OCI-LY1 (cell line): ENCODE results near the gene IQCM.

ENCODE experiments used
- H2AFZ ChIP-seq: fragments of 200-600 bp; sonication (generic), shearing (Covaris generic); 2 replicates; pipeline ENCODE4 v1.6.0; 2014; ENCODE audit warnings: antibody characterized with exemption, mild to moderate bottlenecking, low read length
- H3F3A ChIP-seq: fragments of 200-600 bp; sonication (generic), shearing (Covaris generic); 2 replicates; pipeline ENCODE4 v1.6.0; 2014; ENCODE audit warnings: mild to moderate bottlenecking, antibody characterized with exemption, low read length, moderate library complexity; ENCODE audit not compliant: insufficient read depth
- H3K27ac ChIP-seq: fragments of 200-600 bp; sonication (generic); 2 replicates; pipeline ENCODE4 v1.5.1; 2014; ENCODE audit warnings: low read length, mixed run types, mild to moderate bottlenecking, low read depth; ENCODE audit not compliant: poor library complexity, severe bottlenecking
- H3K27me3 ChIP-seq: fragments of 200-600 bp; sonication (generic); 2 replicates; pipeline ENCODE4 v1.6.0; 2014; ENCODE audit warnings: antibody characterized with exemption, mild to moderate bottlenecking, low read length, moderate library complexity; ENCODE audit not compliant: insufficient read depth
- H3K36me3 ChIP-seq: fragments of 200-600 bp; sonication (generic); 2 replicates; pipeline ENCODE4 v1.6.1; 2014; ENCODE audit warnings: mild to moderate bottlenecking, antibody characterized with exemption, low read length, moderate library complexity, mixed read lengths; ENCODE audit not compliant: insufficient read depth
- H3K4me1 ChIP-seq: fragments of 200-600 bp; sonication (generic); 2 replicates; pipeline ENCODE4 v1.5.1; 2014; ENCODE audit warnings: mild to moderate bottlenecking, low read length, moderate library complexity; ENCODE audit not compliant: insufficient read depth, severe bottlenecking
- H3K4me2 ChIP-seq: fragments of 200-600 bp; sonication (generic), shearing (Covaris generic); 2 replicates; pipeline ENCODE4 v1.6.1; 2014; ENCODE audit warnings: low read length
- H3K4me3 ChIP-seq: fragments of 200-600 bp; sonication (generic); 2 replicates; pipeline ENCODE4 v1.5.1; 2014; ENCODE audit warnings: low read length, low read depth, mild to moderate bottlenecking, mixed read lengths; ENCODE audit not compliant: poor library complexity, severe bottlenecking
- H3K79me2 ChIP-seq: fragments of 200-600 bp; shearing (Covaris generic); 2 replicates; pipeline ENCODE4 v1.6.1; 2016; ENCODE audit warnings: mixed run types, low read length, mixed read lengths; ENCODE audit not compliant: insufficient read depth
- H3K9ac ChIP-seq: fragments of 200-600 bp; sonication (generic), shearing (Covaris generic); 2 replicates; pipeline ENCODE4 v1.6.1; 2014; ENCODE audit warnings: mild to moderate bottlenecking, low read length, mixed read lengths
- H3K9me2 ChIP-seq: fragments of 200-600 bp; sonication (generic), shearing (Covaris generic); 2 replicates; pipeline ENCODE4 v1.6.1; 2014; ENCODE audit warnings: low read depth, mild to moderate bottlenecking, low read length, mixed read lengths
- H3K9me3 ChIP-seq: fragments of 200-600 bp; shearing (Covaris generic); 2 replicates; pipeline ENCODE4 v1.6.1; 2014; ENCODE audit warnings: low read length, mixed read lengths
- H4K20me1 ChIP-seq: fragments of 200-600 bp; sonication (generic), shearing (Covaris generic); 2 replicates; pipeline ENCODE4 v1.6.0; 2016; ENCODE audit warnings: mild to moderate bottlenecking, low read length; ENCODE audit not compliant: insufficient read depth
- CTCF ChIP-seq: fragments of 200-600 bp; sonication (generic), shearing (Covaris generic); IDR thresholded peaks from 2 replicates; pipeline ENCODE4 v1.5.1; 2017; ENCODE audit warnings: mild to moderate bottlenecking, antibody characterized with exemption, low read length, moderate library complexity, mixed read lengths
- EZH2 ChIP-seq: fragments of 200-600 bp; sonication (generic), shearing (Covaris generic); IDR thresholded peaks from 2 replicates; pipeline ENCODE4 v1.8.0; 2017; ENCODE audit warnings: borderline replicate concordance, mixed run types, mild to moderate bottlenecking, antibody characterized with exemption, low read length, moderate library complexity, mixed read lengths

The IQCM gene

GRCh38 chr4:149728444-149728843 is 87.2 kb downstream of the IQCM start:
- Histone ChIP-seq H3K9me3 (no peaks in the 10 kb centered on the region), H3K9me2 (no peaks in the 10 kb centered on the region), H3K79me2 (no peaks in the 10 kb centered on the region), H3K27ac (no peak overlapping the region), H3K9ac (no peak overlapping the region), H3K27me3 (no peaks in the 10 kb centered on the region), H4K20me1 (no peaks in the 10 kb centered on the region), H3K36me3 (no peaks in the 10 kb centered on the region), H3F3A (no peaks in the 10 kb centered on the region), H3K4me2 (no peak overlapping the region), H2AFZ (no peak overlapping the region), H3K4me1 (no peaks in the 10 kb centered on the region), H3K4me3 (no peak overlapping the region)
- no peak for TF ChIP-seq CTCF
- TF ChIP-seq EZH2 = no peak

- no peak overlapping the region for H3K9ac ChIP-seq
Observed at GRCh38 chr4:149727663-149728062, 88.0 kb downstream of the IQCM start.

GRCh38 chr4:149723065-149723464 is 92.6 kb downstream of the IQCM start:
- no peak for TF ChIP-seq EZH2
- no peak for TF ChIP-seq CTCF
- H3K9ac ChIP-seq = no peak overlapping the region
- H3K36me3 ChIP-seq = no peaks in the 10 kb centered on the region
- H3K4me1 ChIP-seq = no peaks in the 10 kb centered on the region
- H3K4me3 ChIP-seq = no peak overlapping the region
- no peaks in the 10 kb centered on the region for H3K9me3 ChIP-seq
- H4K20me1 ChIP-seq = no peaks in the 10 kb centered on the region
- no peak overlapping the region for H3K4me2 ChIP-seq
- H2AFZ ChIP-seq = no peak overlapping the region
- H3F3A ChIP-seq = no peaks in the 10 kb centered on the region
- no peaks in the 10 kb centered on the region for H3K79me2 ChIP-seq
- H3K27ac ChIP-seq = no peak overlapping the region
- H3K9me2 ChIP-seq = no peaks in the 10 kb centered on the region
- no peaks in the 10 kb centered on the region for H3K27me3 ChIP-seq

More at GRCh38 chr4:149727663-149728062, 88.0 kb downstream of the IQCM start:
- Histone ChIP-seq H3K9me3 (no peaks in the 10 kb centered on the region), H4K20me1 (no peaks in the 10 kb centered on the region), H3F3A (no peaks in the 10 kb centered on the region), H3K4me1 (no peaks in the 10 kb centered on the region), H3K27ac (no peak overlapping the region), H3K9me2 (no peaks in the 10 kb centered on the region), H3K79me2 (no peaks in the 10 kb centered on the region), H3K4me2 (no peak overlapping the region), H2AFZ (no peak overlapping the region), H3K27me3 (no peaks in the 10 kb centered on the region), H3K4me3 (no peak overlapping the region), H3K36me3 (no peaks in the 10 kb centered on the region)
- no peak for TF ChIP-seq EZH2
- no peak for TF ChIP-seq CTCF
